HFFc6 (cell line): ENCODE results near the gene SLC43A3. TPM values are rescaled to one million over a fixed set of nuclear protein-coding genes. Genes with fewer than 3 reads are reported as not detected.

Experiments used
- DNase-seq: peaks from one replicate; pipeline ENCODE4 v3.0.0-alpha.2; 2018
- H3K27ac Mint-ChIP-seq: 2 replicates; pipeline ENCODE4 v1.8.0; 2020; ENCODE audit warnings: mild to moderate bottlenecking, mixed read lengths
- H3K27me3 Mint-ChIP-seq: 2 replicates; pipeline ENCODE4 v1.8.0; 2021; ENCODE audit warnings: mild to moderate bottlenecking, moderate library complexity, mixed read lengths; ENCODE audit not compliant: insufficient read depth
- H3K36me3 Mint-ChIP-seq: 2 replicates; pipeline ENCODE4 v1.8.0; 2021; ENCODE audit warnings: low read depth, mixed read lengths
- H3K4me1 Mint-ChIP-seq: 2 replicates; pipeline ENCODE4 v1.8.0; 2020; ENCODE audit warnings: low read depth, mixed read lengths
- H3K4me3 Mint-ChIP-seq: 2 replicates; pipeline ENCODE4 v1.8.0; 2020; ENCODE audit warnings: mild to moderate bottlenecking, moderate library complexity, mixed read lengths
- H3K9me3 Mint-ChIP-seq: 2 replicates; pipeline ENCODE4 v1.8.0; 2020; ENCODE audit warnings: mild to moderate bottlenecking, mixed read lengths
- total RNA-seq, 6 experiments: library from RNA; stranded (reverse); fragmentation: NEBNext Ultra II Directional; extraction: Animal tissue kit (Norgen Biotek cat#: 25700); gene quantifications; 2 replicates in 1 of 6; 3 replicates in 5 of 6; pipeline ENCODE4 v1.2.3, GENCODE V29; 2021
- TF ChIP-seq, protein P1 (sequence below): fragments of 200-600 bp; sonication (generic); IDR thresholded peaks from 2 replicates; pipeline ENCODE4 v1.5.0; 2021; ENCODE audit warnings: antibody characterized with exemption, mild to moderate bottlenecking

SLC43A3 gene
- total RNA-seq, 6 experiments from 2014 or later, result 2.1 to 18.7 (median 15.8) TPM

DNA sequence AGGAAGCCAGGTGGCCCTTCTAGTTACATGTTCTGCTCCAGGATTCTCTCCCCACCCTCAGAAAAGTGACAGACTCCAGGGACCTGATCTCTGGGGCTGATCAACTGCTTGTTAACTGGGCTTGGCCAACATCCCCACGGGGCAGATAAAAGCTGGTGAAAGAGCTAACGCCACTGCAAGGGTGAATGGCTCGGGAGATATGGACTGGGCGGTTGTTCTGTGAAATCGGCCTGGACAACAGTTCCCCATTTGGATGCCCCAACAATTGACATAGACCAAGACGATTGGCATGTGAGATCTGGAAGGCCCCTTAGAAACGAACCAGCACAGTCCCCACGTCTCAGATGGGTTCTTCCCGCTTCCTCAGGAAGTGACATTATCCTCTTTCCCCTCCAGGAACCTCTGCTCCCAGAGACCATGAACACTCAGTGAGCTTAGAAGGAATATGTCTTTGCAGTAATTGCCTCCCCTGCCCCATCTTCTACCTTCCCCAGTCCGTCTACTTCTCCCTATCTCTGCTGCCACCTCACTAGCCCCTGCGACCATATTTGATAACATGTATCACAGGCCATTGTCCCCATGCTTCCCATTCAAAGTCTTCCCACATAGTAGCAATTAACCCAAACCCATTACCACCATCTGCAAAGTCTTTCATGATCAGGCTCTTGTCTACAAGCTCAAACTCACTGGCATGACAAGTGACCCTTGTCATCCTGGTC is 30.9 kb downstream of the SLC43A3 start:
- TF ChIP-seq, protein P1, sequence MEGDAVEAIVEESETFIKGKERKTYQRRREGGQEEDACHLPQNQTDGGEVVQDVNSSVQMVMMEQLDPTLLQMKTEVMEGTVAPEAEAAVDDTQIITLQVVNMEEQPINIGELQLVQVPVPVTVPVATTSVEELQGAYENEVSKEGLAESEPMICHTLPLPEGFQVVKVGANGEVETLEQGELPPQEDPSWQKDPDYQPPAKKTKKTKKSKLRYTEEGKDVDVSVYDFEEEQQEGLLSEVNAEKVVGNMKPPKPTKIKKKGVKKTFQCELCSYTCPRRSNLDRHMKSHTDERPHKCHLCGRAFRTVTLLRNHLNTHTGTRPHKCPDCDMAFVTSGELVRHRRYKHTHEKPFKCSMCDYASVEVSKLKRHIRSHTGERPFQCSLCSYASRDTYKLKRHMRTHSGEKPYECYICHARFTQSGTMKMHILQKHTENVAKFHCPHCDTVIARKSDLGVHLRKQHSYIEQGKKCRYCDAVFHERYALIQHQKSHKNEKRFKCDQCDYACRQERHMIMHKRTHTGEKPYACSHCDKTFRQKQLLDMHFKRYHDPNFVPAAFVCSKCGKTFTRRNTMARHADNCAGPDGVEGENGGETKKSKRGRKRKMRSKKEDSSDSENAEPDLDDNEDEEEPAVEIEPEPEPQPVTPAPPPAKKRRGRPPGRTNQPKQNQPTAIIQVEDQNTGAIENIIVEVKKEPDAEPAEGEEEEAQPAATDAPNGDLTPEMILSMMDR, result no peak
- Mint-ChIP-seq H3K4me1 (no peaks in the 10 kb centered on the region), H3K27me3 (peaks cover 13% of the 10 kb centered on the region), H3K9me3 (no peaks in the 10 kb centered on the region), H3K27ac (no peak overlapping the region), H3K4me3 (no peak overlapping the region), H3K36me3 (no peaks in the 10 kb centered on the region)
- no peak for DNase-seq

GRCh38 chr11:57394203-57394965 is 32.5 kb downstream of the SLC43A3 start:
- no peaks in the 10 kb centered on the region for H3K9me3 Mint-ChIP-seq
- H3K36me3 Mint-ChIP-seq, result no peaks in the 10 kb centered on the region
- TF ChIP-seq, protein P1, result no peak
- H3K27me3 Mint-ChIP-seq, result peaks cover 22% of the 10 kb centered on the region
- H3K4me3 Mint-ChIP-seq, result no peak overlapping the region
- no peaks in the 10 kb centered on the region for H3K4me1 Mint-ChIP-seq
- no peak overlapping the region for H3K27ac Mint-ChIP-seq
- no peak for DNase-seq

GRCh38 chr11:57392763-57393105 is 34.2 kb downstream of the SLC43A3 start:
- H3K27ac Mint-ChIP-seq, result no peak overlapping the region
- H3K4me3 Mint-ChIP-seq, result no peak overlapping the region
- no peaks in the 10 kb centered on the region for H3K4me1 Mint-ChIP-seq
- no peaks in the 10 kb centered on the region for H3K36me3 Mint-ChIP-seq
- DNase-seq, result no peak
- H3K9me3 Mint-ChIP-seq, result no peaks in the 10 kb centered on the region
- TF ChIP-seq, protein P1, result no peak
- H3K27me3 Mint-ChIP-seq, result peaks cover 34% of the 10 kb centered on the region

- Mint-ChIP-seq H3K9me3 (no peaks in the 10 kb centered on the region), H3K4me3 (no peak overlapping the region), H3K27ac (no peak overlapping the region), H3K36me3 (no peaks in the 10 kb centered on the region), H3K4me1 (no peaks in the 10 kb centered on the region), H3K27me3 (peaks cover 38% of the 10 kb centered on the region)
- TF ChIP-seq, protein P1, result no peak
- no peak for DNase-seq
These were observed 34.7 kb downstream of the SLC43A3 start for GRCh38 chr11:57392066-57392762.

GRCh38 chr11:57391539-57391938 is 35.4 kb downstream of the SLC43A3 start:
- H3K27me3 Mint-ChIP-seq, result peaks cover 45% of the 10 kb centered on the region
- H3K36me3 Mint-ChIP-seq, result no peaks in the 10 kb centered on the region
- no peaks in the 10 kb centered on the region for H3K9me3 Mint-ChIP-seq
- TF ChIP-seq, protein P1, result no peak
- H3K4me1 Mint-ChIP-seq, result no peaks in the 10 kb centered on the region
- no peak overlapping the region for H3K4me3 Mint-ChIP-seq
- H3K27ac Mint-ChIP-seq, result no peak overlapping the region
- DNase-seq, result no peak
